Esophagus muscularis mucosa (tissue), 4 donors: ENCODE data around the gene ST3GAL3. TPM values are rescaled to one million over a fixed set of nuclear protein-coding genes. Genes with fewer than 3 reads are reported as not detected.
A peak's percentile ranks its signal among the peaks of the same experiment; 100 is the strongest.

Source experiments
- DNase-seq: peaks from one replicate; pipeline ENCODE4 v3.0.0-alpha.2; 2017; ENCODE audit errors: extremely low spot score
- H3K27ac ChIP-seq, 4 donors: fragments of 200-600 bp; sonication (generic); replicated peaks in 1 of 4; 1 replicate in 3 of 4; 2 replicates in 1 of 4; pipeline ENCODE4 v1.5.1; 2016 to 2019; ENCODE audit warnings: mild to moderate bottlenecking in 1 of 4
- H3K27me3 ChIP-seq, 4 donors: fragments of 200-600 bp; sonication (generic); one replicate each; pipeline versions ENCODE4 v1.5.1 to v1.6.0; 2016 to 2019
- H3K36me3 ChIP-seq, 4 donors: fragments of 200-600 bp; sonication (generic); one replicate each; pipeline ENCODE4 v1.5.1; 2016 to 2019
- H3K4me1 ChIP-seq, 4 donors: fragments of 200-600 bp; sonication (generic); one replicate each; pipeline ENCODE4 v1.5.1; 2016 to 2019
- H3K4me3 ChIP-seq, 4 donors: fragments of 200-600 bp; sonication (generic); 1 replicate in 2 of 4; 2 replicates in 2 of 4; pipeline ENCODE4 v1.5.1; 2016 to 2019; ENCODE audit warnings: mild to moderate bottlenecking in 4 of 4, moderate library complexity in 1 of 4
- H3K9me3 ChIP-seq, 4 donors: fragments of 200-600 bp; sonication (generic); 1 replicate in 3 of 4; 2 replicates in 1 of 4; pipeline ENCODE4 v1.5.1; 2016 to 2019
- EP300 ChIP-seq: sonication (generic); formaldehyde crosslinking; IDR thresholded peaks from one replicate; pipeline ENCODE4 v1.6.1; 2017; ENCODE audit warnings: antibody characterized with exemption
- POLR2A ChIP-seq: fragments of 450-650 bp; IDR thresholded peaks from one replicate; pipeline ENCODE4 v1.6.1; 2017; ENCODE audit warnings: antibody characterized with exemption, moderate library complexity, mild to moderate bottlenecking, low read depth
- POLR2AphosphoS5 ChIP-seq, 2 donors: sonication (generic); formaldehyde crosslinking; IDR thresholded peaks; one replicate each; pipeline ENCODE4 v1.6.1; 2017; ENCODE audit warnings: antibody characterized with exemption in 2 of 2
- WGBS: methylation state at CpG from one replicate; pipeline ENCODE4 v1.1.5; 2018; 5-methylcytosine and 5-hydroxymethylcytosine counted together
- intact Hi-C: fragments of 100-400 bp; cut with DNase I; formaldehyde crosslinking; loops from one replicate; pipeline ENCODE4 v1.15.1; 2023
- total RNA-seq, 4 donors: library from RNA; depleted of rRNA; stranded (reverse); fragments of >200 nt; gene quantifications; one replicate each; pipeline versions ENCODE4 v1.1.0 to v1.2.1, GENCODE V29; 2016
- TF ChIP-seq, protein P1 (sequence below), 3 experiments: fragments of 200-600 bp in 2 of 3; fragments of 450-650 bp in 1 of 3; sonication (generic) in 2 of 3; IDR thresholded peaks; one replicate each; pipeline ENCODE4 v1.5.1; 2017 to 2019; ENCODE audit warnings: antibody characterized with exemption in 3 of 3, mild to moderate bottlenecking in 2 of 3, moderate library complexity in 1 of 3

The ST3GAL3 gene
- total RNA-seq, 4 donors from 2014 or later, result 23.3 to 37.1 (median 30.1) TPM

DNA sequence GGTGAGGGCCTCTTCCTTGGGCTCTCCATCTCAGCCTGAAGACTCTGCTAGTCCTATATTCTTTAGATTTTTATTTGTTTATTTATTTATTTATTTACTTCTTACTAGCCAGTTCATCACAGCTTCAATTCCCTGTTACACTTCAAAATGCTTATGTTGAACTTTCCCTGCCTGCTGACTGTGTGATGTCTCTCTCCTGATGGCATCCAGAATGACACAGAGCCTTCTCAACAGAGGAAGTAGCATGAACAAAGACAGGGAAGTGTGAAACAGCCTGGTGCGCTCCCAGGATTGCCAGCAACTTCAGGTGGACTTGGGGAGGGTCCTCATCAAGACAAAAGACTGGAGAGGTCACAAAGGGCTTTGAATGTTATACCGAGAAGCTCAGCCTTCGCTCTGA is 235.1 kb downstream of the ST3GAL3 start:
- H3K27ac ChIP-seq, result no peak overlapping the region
- intact Hi-C loops, result no loop called here
- peaks cover 0 to 7% (median 0%) of the 10 kb centered on the region in 4 donors for H3K36me3 ChIP-seq
- H3K4me1 ChIP-seq, result peaks cover 10 to 28% (median 26%) of the 10 kb centered on the region in 4 donors
- no peak overlapping the region for H3K4me3 ChIP-seq
- no peak for DNase-seq
- 85% methylated on average over 3 of the region's 3 CpGs for WGBS
- no peaks in the 10 kb centered on the region for H3K27me3 ChIP-seq
- no peaks in the 10 kb centered on the region for H3K9me3 ChIP-seq
- TF ChIP-seq EP300 (no peak), POLR2A (no peak), POLR2AphosphoS5 (IDR thresholded peaks at IDR 0.05) (no peak)
- TF ChIP-seq, protein P1, sequence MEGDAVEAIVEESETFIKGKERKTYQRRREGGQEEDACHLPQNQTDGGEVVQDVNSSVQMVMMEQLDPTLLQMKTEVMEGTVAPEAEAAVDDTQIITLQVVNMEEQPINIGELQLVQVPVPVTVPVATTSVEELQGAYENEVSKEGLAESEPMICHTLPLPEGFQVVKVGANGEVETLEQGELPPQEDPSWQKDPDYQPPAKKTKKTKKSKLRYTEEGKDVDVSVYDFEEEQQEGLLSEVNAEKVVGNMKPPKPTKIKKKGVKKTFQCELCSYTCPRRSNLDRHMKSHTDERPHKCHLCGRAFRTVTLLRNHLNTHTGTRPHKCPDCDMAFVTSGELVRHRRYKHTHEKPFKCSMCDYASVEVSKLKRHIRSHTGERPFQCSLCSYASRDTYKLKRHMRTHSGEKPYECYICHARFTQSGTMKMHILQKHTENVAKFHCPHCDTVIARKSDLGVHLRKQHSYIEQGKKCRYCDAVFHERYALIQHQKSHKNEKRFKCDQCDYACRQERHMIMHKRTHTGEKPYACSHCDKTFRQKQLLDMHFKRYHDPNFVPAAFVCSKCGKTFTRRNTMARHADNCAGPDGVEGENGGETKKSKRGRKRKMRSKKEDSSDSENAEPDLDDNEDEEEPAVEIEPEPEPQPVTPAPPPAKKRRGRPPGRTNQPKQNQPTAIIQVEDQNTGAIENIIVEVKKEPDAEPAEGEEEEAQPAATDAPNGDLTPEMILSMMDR (IDR thresholded peaks at IDR 0.05), result no peak

DNA sequence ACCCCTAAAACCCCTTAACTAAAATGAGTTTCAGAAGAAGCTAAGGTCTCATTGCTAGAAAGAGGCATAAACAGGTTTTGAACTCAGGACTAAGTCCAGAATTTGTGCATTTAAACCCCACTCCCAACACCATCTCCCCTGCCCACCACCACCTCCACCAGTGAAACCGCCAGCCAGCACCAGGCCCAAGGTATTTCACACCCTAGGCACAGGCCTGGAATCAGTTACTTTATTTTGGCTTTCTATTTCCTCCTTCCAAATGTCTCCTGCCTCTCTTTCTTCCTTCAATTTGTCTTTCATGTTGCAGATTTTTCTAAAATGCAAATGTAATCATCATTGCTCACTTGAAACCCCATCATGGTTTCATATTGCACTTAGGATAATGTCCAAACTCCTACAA is 237.5 kb downstream of the ST3GAL3 start:
- no peak for TF ChIP-seq POLR2A
- TF ChIP-seq, protein P1 (IDR thresholded peaks at IDR 0.05), result no peak
- no peak for TF ChIP-seq POLR2AphosphoS5 (IDR thresholded peaks at IDR 0.05)
- no peak for TF ChIP-seq EP300
- Histone ChIP-seq H3K4me1 (peaks cover 27 to 52% (median 45%) of the 10 kb centered on the region in 4 donors), H3K27ac (peak overlapping the region in 2 of 4 donors; percentile 7 to 92), H3K27me3 (no peaks in the 10 kb centered on the region), H3K4me3 (no peak overlapping the region), H3K9me3 (no peaks in the 10 kb centered on the region), H3K36me3 (peaks cover 0 to 11% (median 9%) of the 10 kb centered on the region in 4 donors)
- intact Hi-C loops, result no loop called here
- WGBS, result 93% methylated on average over 1 of the region's 1 CpG
- no peak for DNase-seq

DNA sequence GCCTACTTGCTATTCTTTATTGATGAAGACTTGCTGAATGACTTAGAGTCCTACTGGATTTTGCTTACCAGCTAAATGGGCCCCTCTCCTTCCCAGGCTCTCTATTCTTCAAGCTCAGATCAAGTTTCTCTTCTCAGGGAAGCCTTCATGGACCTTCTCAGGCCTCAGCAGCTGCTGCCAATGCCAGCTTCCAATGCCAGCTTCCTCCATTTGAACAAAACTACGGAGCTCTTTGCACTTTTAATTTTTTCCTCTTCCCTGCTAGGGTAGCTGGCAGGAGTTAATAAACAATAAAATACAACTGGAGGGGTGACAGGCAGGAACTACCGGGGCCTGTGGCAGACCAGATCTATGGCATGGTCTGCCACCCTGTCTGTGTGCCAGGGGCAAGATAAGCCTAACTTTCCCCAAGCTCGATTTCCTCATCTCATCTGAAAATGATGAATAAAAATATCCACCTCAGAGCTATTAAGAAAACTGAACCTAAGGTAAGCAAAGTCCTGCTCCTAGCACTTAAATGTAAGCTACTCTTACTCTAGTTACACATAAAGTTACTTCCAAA is 238.4 kb downstream of the ST3GAL3 start:
- H3K27ac ChIP-seq, result peak overlapping the region; percentile 92 to 97 (median 94)
- intact Hi-C loops, result no loop called here

DNA sequence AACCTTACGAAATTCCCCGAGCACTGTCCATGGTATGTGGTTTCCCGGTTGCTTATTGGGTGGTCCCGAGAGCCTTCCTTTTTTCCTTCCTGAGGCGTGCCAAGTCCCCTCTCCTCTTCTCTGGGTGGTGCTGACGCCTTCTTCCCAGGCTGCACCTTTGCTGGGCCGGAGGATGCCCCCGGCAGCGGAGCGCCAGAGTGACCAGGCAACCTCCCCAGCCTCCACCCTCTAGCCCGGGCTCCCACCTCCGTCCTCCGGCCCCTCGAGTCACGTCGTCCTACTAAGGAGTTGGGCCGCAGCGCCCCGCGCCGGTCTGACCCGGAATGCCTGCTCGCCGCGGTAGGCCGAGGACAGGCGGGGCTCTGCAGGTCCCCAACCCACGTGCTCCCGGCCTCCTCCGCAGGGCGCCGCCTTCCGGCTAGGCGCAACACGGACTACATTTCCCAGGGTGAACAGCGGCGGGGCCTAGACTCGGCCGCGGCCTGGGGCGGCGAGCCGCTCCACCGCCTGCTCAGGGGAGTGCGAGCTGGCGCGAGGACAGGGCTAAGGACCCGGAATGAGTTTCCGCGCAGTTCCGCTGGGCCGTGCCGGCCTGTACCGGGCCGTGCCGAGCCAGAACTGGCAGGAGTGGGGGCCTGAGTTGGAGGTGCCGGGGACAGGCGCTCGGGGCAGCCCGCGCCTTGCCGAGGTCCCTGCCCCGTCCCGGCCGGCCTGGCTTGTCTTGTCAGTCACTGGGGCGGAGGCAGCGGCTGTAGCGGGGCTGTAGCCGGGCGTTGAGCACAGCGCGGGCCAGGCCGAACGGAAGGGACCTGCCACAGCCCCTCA is 239.1 kb downstream of the ST3GAL3 start, which contains the start of gene IPO13:
IPO13 (plus strand) TSS at position 715 of the 825 bp plus-strand sequence. CDS start 651 bp downstream, outside the sequence.
- WGBS, result 2% methylated on average over 10 of the region's 74 CpGs
- Histone ChIP-seq H3K27me3 (no peaks in the 10 kb centered on the region), H3K9me3 (no peaks in the 10 kb centered on the region), H3K36me3 (peaks cover 0 to 22% (median 18%) of the 10 kb centered on the region in 4 donors), H3K4me1 (peaks cover 36 to 55% (median 47%) of the 10 kb centered on the region in 4 donors), H3K27ac (peak within 1 kb of the TSS; percentile 92 to 97 (median 94)), H3K4me3 (peak within 1 kb of the TSS; percentile 72 to 86 (median 84))
- TF ChIP-seq POLR2AphosphoS5 (IDR thresholded peaks at IDR 0.05), result peak; percentile 80 to 91
- TF ChIP-seq, protein P1 (IDR thresholded peaks at IDR 0.05), result peak; percentile 76 to 80 (median 78)
- peak; percentile 59 for TF ChIP-seq POLR2A
- no peak for TF ChIP-seq EP300
- peak; percentile 99 for DNase-seq
- intact Hi-C loops, result no loop called here

More for the DNA sequence above, 238.4 kb downstream of the ST3GAL3 start:
- no peaks in the 10 kb centered on the region for H3K9me3 ChIP-seq
- H3K36me3 ChIP-seq, result peaks cover 0 to 18% (median 16%) of the 10 kb centered on the region in 4 donors
- peaks cover 31 to 52% (median 45%) of the 10 kb centered on the region in 4 donors for H3K4me1 ChIP-seq
- no peak for DNase-seq
- no peaks in the 10 kb centered on the region for H3K27me3 ChIP-seq
- H3K4me3 ChIP-seq, result peak overlapping the region; percentile 72 to 86 (median 84)
- no peak for TF ChIP-seq POLR2A
- TF ChIP-seq EP300, result no peak
- TF ChIP-seq, protein P1 (IDR thresholded peaks at IDR 0.05), result no peak
- no peak for TF ChIP-seq POLR2AphosphoS5 (IDR thresholded peaks at IDR 0.05)
- WGBS, result 8% methylated on average over 3 of the region's 3 CpGs
